AG09309 (cell line): ENCODE data around the gene ECEL1.

Experiments
- DNase-seq: peaks from one replicate; pipeline ENCODE4 v3.0.0-alpha.2; 2010; ENCODE audit warnings: low read depth
- H3K4me3 ChIP-seq: 2 replicates; pipeline ENCODE4 v1.5.1; 2011; ENCODE audit warnings: mild to moderate bottlenecking, low read depth, low read length, moderate library complexity; ENCODE audit not compliant: control insufficient read depth
- TF ChIP-seq, protein P1 (sequence below): IDR thresholded peaks from 2 replicates; pipeline ENCODE4 v1.5.1; 2011; ENCODE audit warnings: mild to moderate bottlenecking, low read depth, low read length, inconsistent platforms; ENCODE audit not compliant: insufficient read depth, control insufficient read depth; ENCODE audit errors: missing control alignments

ECEL1 gene

GRCh38 chr2:232504438-232504837, 16.8 kb upstream of the ECEL1 start:
- TF ChIP-seq, protein P1, sequence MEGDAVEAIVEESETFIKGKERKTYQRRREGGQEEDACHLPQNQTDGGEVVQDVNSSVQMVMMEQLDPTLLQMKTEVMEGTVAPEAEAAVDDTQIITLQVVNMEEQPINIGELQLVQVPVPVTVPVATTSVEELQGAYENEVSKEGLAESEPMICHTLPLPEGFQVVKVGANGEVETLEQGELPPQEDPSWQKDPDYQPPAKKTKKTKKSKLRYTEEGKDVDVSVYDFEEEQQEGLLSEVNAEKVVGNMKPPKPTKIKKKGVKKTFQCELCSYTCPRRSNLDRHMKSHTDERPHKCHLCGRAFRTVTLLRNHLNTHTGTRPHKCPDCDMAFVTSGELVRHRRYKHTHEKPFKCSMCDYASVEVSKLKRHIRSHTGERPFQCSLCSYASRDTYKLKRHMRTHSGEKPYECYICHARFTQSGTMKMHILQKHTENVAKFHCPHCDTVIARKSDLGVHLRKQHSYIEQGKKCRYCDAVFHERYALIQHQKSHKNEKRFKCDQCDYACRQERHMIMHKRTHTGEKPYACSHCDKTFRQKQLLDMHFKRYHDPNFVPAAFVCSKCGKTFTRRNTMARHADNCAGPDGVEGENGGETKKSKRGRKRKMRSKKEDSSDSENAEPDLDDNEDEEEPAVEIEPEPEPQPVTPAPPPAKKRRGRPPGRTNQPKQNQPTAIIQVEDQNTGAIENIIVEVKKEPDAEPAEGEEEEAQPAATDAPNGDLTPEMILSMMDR, result no peak
- no peak for DNase-seq
- H3K4me3 ChIP-seq, result no peak overlapping the region

- H3K4me3 ChIP-seq, result no peak overlapping the region
- TF ChIP-seq, protein P1, result no peak
- DNase-seq, result no peak
Observed at GRCh38 chr2:232503809-232504323, 16.2 kb upstream of the ECEL1 start.

GRCh38 chr2:232502911-232503808, 15.5 kb upstream of the ECEL1 start:
- H3K4me3 ChIP-seq, result no peak overlapping the region
- DNase-seq, result no peak
- TF ChIP-seq, protein P1, result no peak

DNA sequence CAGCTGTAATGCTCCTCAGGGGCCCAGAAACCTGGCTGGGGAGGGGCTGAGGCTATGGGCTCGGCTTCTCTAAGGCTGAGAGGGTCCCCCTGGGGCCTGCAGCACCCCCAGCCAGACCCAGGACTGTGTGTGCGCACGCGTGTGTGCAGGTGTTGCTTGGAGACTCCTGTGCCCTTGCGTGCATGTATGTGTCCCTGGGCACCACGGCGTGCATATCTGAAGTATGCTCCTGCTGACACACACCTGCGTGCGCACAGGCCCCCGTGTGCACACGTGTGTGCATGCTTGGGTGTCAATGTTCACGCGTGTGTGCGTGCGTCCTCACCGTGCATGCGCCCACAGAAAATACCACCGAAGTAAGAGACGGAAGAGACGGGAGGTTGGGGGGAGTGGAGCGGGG, 14.9 kb upstream of the ECEL1 start:
- H3K4me3 ChIP-seq, result no peak overlapping the region
- DNase-seq, result no peak

GRCh38 chr2:232501794-232502390, 14.3 kb upstream of the ECEL1 start:
- no peak overlapping the region for H3K4me3 ChIP-seq
- TF ChIP-seq, protein P1, result no peak
- no peak for DNase-seq

More for the DNA sequence above, 14.9 kb upstream of the ECEL1 start:
- TF ChIP-seq, protein P1, result no peak

- no peak for DNase-seq
- TF ChIP-seq, protein P1, result no peak
- no peak overlapping the region for H3K4me3 ChIP-seq
Observed at GRCh38 chr2:232501331-232501771, 13.7 kb upstream of the ECEL1 start.
